GM18520 (cell line): Measurements from ENCODE around the gene DYRK1A.
"Not testable (repeated sequence)": the region's sequence is repeated elsewhere in the genome, so short reads cannot be mapped to it uniquely, and the experiment has no call there.

Source experiments
- ATAC-seq: cut with Tn5 transposase; IDR thresholded peaks from one replicate; pipeline ENCODE4 v1.9.1; 2021; ENCODE audit not compliant: unreplicated experiment

The DYRK1A gene

GRCh38 chr21:37366482-37367316 lies at the start of gene DYRK1A:
Gene DYRK1A, plus strand, starts transcription at chr21:37366773. Its CDS starts 53,602 bp downstream, at chr21:37420375.
- ATAC-seq: peak; percentile 41

GRCh38 chr21:37319551-37319950 lies 47.0 kb upstream of the DYRK1A start:
- no peak for ATAC-seq

- ATAC-seq: no peak
Measured at GRCh38 chr21:37322084-37322483, 44.5 kb upstream of the DYRK1A start.

GRCh38 chr21:37324558-37324957 lies 42.0 kb upstream of the DYRK1A start:
- no peak for ATAC-seq

- not testable (repeated sequence) for ATAC-seq
Measured at GRCh38 chr21:37328147-37328546, 38.4 kb upstream of the DYRK1A start.

- no peak for ATAC-seq
Measured at GRCh38 chr21:37331411-37331810, 35.2 kb upstream of the DYRK1A start.

- ATAC-seq: no peak
Measured at GRCh38 chr21:37335053-37335452, 31.5 kb upstream of the DYRK1A start.

- no peak for ATAC-seq
Measured at GRCh38 chr21:37337179-37337578, 29.4 kb upstream of the DYRK1A start.

GRCh38 chr21:37337831-37338230 lies 28.7 kb upstream of the DYRK1A start:
- no peak for ATAC-seq

- no peak for ATAC-seq
Measured at GRCh38 chr21:37338671-37339551, 27.7 kb upstream of the DYRK1A start.

- ATAC-seq: no peak
Measured at GRCh38 chr21:37339552-37339939, 27.0 kb upstream of the DYRK1A start.

GRCh38 chr21:37341254-37341960 lies 25.2 kb upstream of the DYRK1A start:
- no peak for ATAC-seq

GRCh38 chr21:37342046-37342632 lies 24.4 kb upstream of the DYRK1A start:
- no peak for ATAC-seq

- no peak for ATAC-seq
Measured at GRCh38 chr21:37346841-37347430, 19.6 kb upstream of the DYRK1A start.

GRCh38 chr21:37348664-37349063 lies 17.9 kb upstream of the DYRK1A start:
- no peak for ATAC-seq

- ATAC-seq: no peak
Measured at GRCh38 chr21:37350472-37350871, 16.1 kb upstream of the DYRK1A start.

GRCh38 chr21:37356706-37357105 lies 9.9 kb upstream of the DYRK1A start:
- no peak for ATAC-seq

GRCh38 chr21:37357691-37358090 lies 8.9 kb upstream of the DYRK1A start:
- no peak for ATAC-seq

GRCh38 chr21:37358397-37358796 lies 8.2 kb upstream of the DYRK1A start:
- no peak for ATAC-seq

- no peak for ATAC-seq
Measured at GRCh38 chr21:37363936-37364335, 2.6 kb upstream of the DYRK1A start.

GRCh38 chr21:37364722-37365121 lies 1.9 kb upstream of the DYRK1A start:
- ATAC-seq: no peak
